Stimulated activated naive CD8-positive, alpha-beta T cell treated with anti-CD3 and anti-CD28 coated beads, Interleukin-15, Interleukin-2, amounts not matched to agents 100 ng/mL and 50 ng/mL, for 24 hours (primary cell): ENCODE results near the gene PUS10.
"Not testable (repeated sequence)": the region's sequence is repeated elsewhere in the genome, so short reads cannot be mapped to it uniquely, and the experiment has no call there.

ENCODE experiments used
- H3K27ac Mint-ChIP-seq: one replicate; pipeline ENCODE4 v1.8.0; 2021; ENCODE audit warnings: mild to moderate bottlenecking, mixed read lengths
- H3K27me3 Mint-ChIP-seq: one replicate; pipeline ENCODE4 v1.8.0; 2021; ENCODE audit warnings: mixed read lengths
- H3K36me3 Mint-ChIP-seq: one replicate; pipeline ENCODE4 v1.8.0; 2021; ENCODE audit warnings: low read depth, mixed read lengths
- H3K4me1 Mint-ChIP-seq: one replicate; pipeline ENCODE4 v1.8.0; 2021; ENCODE audit warnings: low read depth, mixed read lengths
- H3K4me3 Mint-ChIP-seq: one replicate; pipeline ENCODE4 v1.8.0; 2021; ENCODE audit warnings: mild to moderate bottlenecking, mixed read lengths
- H3K9me3 Mint-ChIP-seq: one replicate; pipeline ENCODE4 v1.8.0; 2021; ENCODE audit warnings: mixed read lengths

PUS10 gene

GRCh38 chr2:60939622-60940021, 78.4 kb downstream of the PUS10 start:
- H3K4me3 Mint-ChIP-seq: no peak overlapping the region
- no peak overlapping the region for H3K27ac Mint-ChIP-seq
- peaks cover 23% of the 10 kb centered on the region for H3K4me1 Mint-ChIP-seq
- no peaks in the 10 kb centered on the region for H3K27me3 Mint-ChIP-seq
- peaks cover 69% of the 10 kb centered on the region for H3K36me3 Mint-ChIP-seq
- H3K9me3 Mint-ChIP-seq: no peaks in the 10 kb centered on the region

GRCh38 chr2:60938301-60938700, 79.8 kb downstream of the PUS10 start:
- H3K36me3 Mint-ChIP-seq: peaks cover 72% of the 10 kb centered on the region
- H3K27me3 Mint-ChIP-seq: no peaks in the 10 kb centered on the region
- no peak overlapping the region for H3K27ac Mint-ChIP-seq
- H3K9me3 Mint-ChIP-seq: no peaks in the 10 kb centered on the region
- H3K4me1 Mint-ChIP-seq: peaks cover 23% of the 10 kb centered on the region
- no peak overlapping the region for H3K4me3 Mint-ChIP-seq

- Mint-ChIP-seq H3K4me1 (peaks cover 28% of the 10 kb centered on the region), H3K27me3 (no peaks in the 10 kb centered on the region), H3K27ac (no peak overlapping the region), H3K9me3 (no peaks in the 10 kb centered on the region), H3K36me3 (peaks cover 81% of the 10 kb centered on the region), H3K4me3 (no peak overlapping the region)
Observed at GRCh38 chr2:60936757-60937156, 81.3 kb downstream of the PUS10 start.

- peaks cover 81% of the 10 kb centered on the region for H3K36me3 Mint-ChIP-seq
- no peaks in the 10 kb centered on the region for H3K27me3 Mint-ChIP-seq
- H3K27ac Mint-ChIP-seq: no peak overlapping the region
- H3K4me3 Mint-ChIP-seq: no peak overlapping the region
- H3K4me1 Mint-ChIP-seq: peaks cover 23% of the 10 kb centered on the region
- no peaks in the 10 kb centered on the region for H3K9me3 Mint-ChIP-seq
Observed at GRCh38 chr2:60934165-60934722, 83.8 kb downstream of the PUS10 start.

GRCh38 chr2:60932954-60933353, 85.1 kb downstream of the PUS10 start:
- Mint-ChIP-seq H3K4me3 (no peak overlapping the region), H3K9me3 (no peaks in the 10 kb centered on the region), H3K27me3 (no peaks in the 10 kb centered on the region), H3K4me1 (peaks cover 17% of the 10 kb centered on the region), H3K36me3 (peaks cover 71% of the 10 kb centered on the region), H3K27ac (peak overlapping the region; percentile 26)

- not testable (repeated sequence) for H3K4me3 Mint-ChIP-seq, H3K9me3 Mint-ChIP-seq, H3K27me3 Mint-ChIP-seq
- peaks cover 71% of the 10 kb centered on the region for H3K36me3 Mint-ChIP-seq
- H3K27ac Mint-ChIP-seq: peak overlapping the region; percentile 36
- peaks cover 19% of the 10 kb centered on the region for H3K4me1 Mint-ChIP-seq
Observed at GRCh38 chr2:60932061-60932460, 86.0 kb downstream of the PUS10 start.

- Mint-ChIP-seq H3K9me3 (peaks cover 11% of the 10 kb centered on the region), H3K4me3 (no peak overlapping the region), H3K27me3 (no peaks in the 10 kb centered on the region), H3K27ac (peak overlapping the region; percentile 78), H3K4me1 (peaks cover 20% of the 10 kb centered on the region), H3K36me3 (peaks cover 75% of the 10 kb centered on the region)
Observed at GRCh38 chr2:60926741-60927552, 91.1 kb downstream of the PUS10 start.

GRCh38 chr2:60925994-60926740, 91.9 kb downstream of the PUS10 start:
- Mint-ChIP-seq H3K27ac (peak overlapping the region; percentile 78), H3K27me3 (no peaks in the 10 kb centered on the region), H3K4me3 (no peak overlapping the region), H3K4me1 (peaks cover 20% of the 10 kb centered on the region), H3K36me3 (peaks cover 71% of the 10 kb centered on the region), H3K9me3 (peaks cover 11% of the 10 kb centered on the region)

GRCh38 chr2:60907329-60907728, 110.7 kb downstream of the PUS10 start:
- H3K9me3 Mint-ChIP-seq: no peaks in the 10 kb centered on the region
- no peak overlapping the region for H3K4me3 Mint-ChIP-seq
- H3K27me3 Mint-ChIP-seq: no peaks in the 10 kb centered on the region
- H3K4me1 Mint-ChIP-seq: peaks cover 51% of the 10 kb centered on the region
- H3K36me3 Mint-ChIP-seq: peaks cover 76% of the 10 kb centered on the region
- H3K27ac Mint-ChIP-seq: no peak overlapping the region

GRCh38 chr2:60906395-60906794, 111.7 kb downstream of the PUS10 start:
- Mint-ChIP-seq H3K4me3 (no peak overlapping the region), H3K36me3 (peaks cover 79% of the 10 kb centered on the region), H3K27me3 (no peaks in the 10 kb centered on the region), H3K27ac (peak overlapping the region; percentile 92), H3K4me1 (peaks cover 54% of the 10 kb centered on the region), H3K9me3 (no peaks in the 10 kb centered on the region)

- H3K36me3 Mint-ChIP-seq: peaks cover 78% of the 10 kb centered on the region
Observed at GRCh38 chr2:60905867-60906266, 112.2 kb downstream of the PUS10 start.

GRCh38 chr2:60901296-60901695, 116.8 kb downstream of the PUS10 start:
- Mint-ChIP-seq H3K36me3 (peaks cover 89% of the 10 kb centered on the region), H3K27ac (peak overlapping the region; percentile 11), H3K4me1 (peaks cover 80% of the 10 kb centered on the region)
- H3K4me3 Mint-ChIP-seq, H3K9me3 Mint-ChIP-seq, H3K27me3 Mint-ChIP-seq: not testable (repeated sequence)

More at GRCh38 chr2:60905867-60906266, 112.2 kb downstream of the PUS10 start:
- not testable (repeated sequence) for H3K9me3 Mint-ChIP-seq, H3K27me3 Mint-ChIP-seq
- peaks cover 52% of the 10 kb centered on the region for H3K4me1 Mint-ChIP-seq
- peak overlapping the region; percentile 92 for H3K27ac Mint-ChIP-seq
- peak overlapping the region; percentile 22 for H3K4me3 Mint-ChIP-seq

- peaks cover 84% of the 10 kb centered on the region for H3K36me3 Mint-ChIP-seq
- H3K4me1 Mint-ChIP-seq: peaks cover 72% of the 10 kb centered on the region
- H3K4me3 Mint-ChIP-seq: peak overlapping the region; percentile 71
- H3K9me3 Mint-ChIP-seq: no peaks in the 10 kb centered on the region
- H3K27me3 Mint-ChIP-seq: no peaks in the 10 kb centered on the region
- peak overlapping the region; percentile 97 for H3K27ac Mint-ChIP-seq
Observed at GRCh38 chr2:60899892-60900249, 118.2 kb downstream of the PUS10 start.

GRCh38 chr2:60899230-60899891, 118.7 kb downstream of the PUS10 start:
- Mint-ChIP-seq H3K9me3 (no peaks in the 10 kb centered on the region), H3K36me3 (peaks cover 84% of the 10 kb centered on the region), H3K4me3 (peak overlapping the region; percentile 71), H3K27ac (peak overlapping the region; percentile 97), H3K27me3 (no peaks in the 10 kb centered on the region), H3K4me1 (peaks cover 71% of the 10 kb centered on the region)

- peaks cover 88% of the 10 kb centered on the region for H3K36me3 Mint-ChIP-seq
- no peaks in the 10 kb centered on the region for H3K9me3 Mint-ChIP-seq
- H3K4me3 Mint-ChIP-seq: peak overlapping the region; percentile 59
- H3K27ac Mint-ChIP-seq: peak overlapping the region; percentile 97
- H3K4me1 Mint-ChIP-seq: peaks cover 79% of the 10 kb centered on the region
- H3K27me3 Mint-ChIP-seq: no peaks in the 10 kb centered on the region
Observed at GRCh38 chr2:60898567-60898966, 119.5 kb downstream of the PUS10 start.
